ENCODE measurements around the gene AASS. TPM values are rescaled to one million over a fixed set of nuclear protein-coding genes. Genes with fewer than 3 reads are reported as not detected.

The AASS gene
- total and polyA plus RNA-seq, 2 experiments from 2014 or later: 368 to 789 TPM

DNA sequence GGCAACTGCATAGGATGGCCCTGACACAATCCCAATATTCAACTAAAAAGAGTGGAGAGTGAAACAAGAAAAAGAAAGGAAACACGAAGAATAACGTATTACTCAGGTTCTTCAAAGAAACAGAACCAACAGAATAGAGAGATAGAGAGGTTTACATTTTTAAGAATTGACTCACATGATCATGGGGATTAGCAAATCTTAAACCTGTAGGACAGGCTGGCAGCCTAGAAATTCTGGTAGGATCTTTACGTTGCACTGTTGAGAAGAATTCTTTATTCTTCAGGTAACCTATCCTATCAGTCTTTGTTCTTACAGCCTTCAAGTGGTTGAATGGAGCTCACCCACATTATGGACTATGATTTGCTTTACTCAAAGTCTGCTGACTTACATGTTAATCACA lies 103.9 kb downstream of the AASS start (continued):
- TF ChIP-seq, protein P1, sequence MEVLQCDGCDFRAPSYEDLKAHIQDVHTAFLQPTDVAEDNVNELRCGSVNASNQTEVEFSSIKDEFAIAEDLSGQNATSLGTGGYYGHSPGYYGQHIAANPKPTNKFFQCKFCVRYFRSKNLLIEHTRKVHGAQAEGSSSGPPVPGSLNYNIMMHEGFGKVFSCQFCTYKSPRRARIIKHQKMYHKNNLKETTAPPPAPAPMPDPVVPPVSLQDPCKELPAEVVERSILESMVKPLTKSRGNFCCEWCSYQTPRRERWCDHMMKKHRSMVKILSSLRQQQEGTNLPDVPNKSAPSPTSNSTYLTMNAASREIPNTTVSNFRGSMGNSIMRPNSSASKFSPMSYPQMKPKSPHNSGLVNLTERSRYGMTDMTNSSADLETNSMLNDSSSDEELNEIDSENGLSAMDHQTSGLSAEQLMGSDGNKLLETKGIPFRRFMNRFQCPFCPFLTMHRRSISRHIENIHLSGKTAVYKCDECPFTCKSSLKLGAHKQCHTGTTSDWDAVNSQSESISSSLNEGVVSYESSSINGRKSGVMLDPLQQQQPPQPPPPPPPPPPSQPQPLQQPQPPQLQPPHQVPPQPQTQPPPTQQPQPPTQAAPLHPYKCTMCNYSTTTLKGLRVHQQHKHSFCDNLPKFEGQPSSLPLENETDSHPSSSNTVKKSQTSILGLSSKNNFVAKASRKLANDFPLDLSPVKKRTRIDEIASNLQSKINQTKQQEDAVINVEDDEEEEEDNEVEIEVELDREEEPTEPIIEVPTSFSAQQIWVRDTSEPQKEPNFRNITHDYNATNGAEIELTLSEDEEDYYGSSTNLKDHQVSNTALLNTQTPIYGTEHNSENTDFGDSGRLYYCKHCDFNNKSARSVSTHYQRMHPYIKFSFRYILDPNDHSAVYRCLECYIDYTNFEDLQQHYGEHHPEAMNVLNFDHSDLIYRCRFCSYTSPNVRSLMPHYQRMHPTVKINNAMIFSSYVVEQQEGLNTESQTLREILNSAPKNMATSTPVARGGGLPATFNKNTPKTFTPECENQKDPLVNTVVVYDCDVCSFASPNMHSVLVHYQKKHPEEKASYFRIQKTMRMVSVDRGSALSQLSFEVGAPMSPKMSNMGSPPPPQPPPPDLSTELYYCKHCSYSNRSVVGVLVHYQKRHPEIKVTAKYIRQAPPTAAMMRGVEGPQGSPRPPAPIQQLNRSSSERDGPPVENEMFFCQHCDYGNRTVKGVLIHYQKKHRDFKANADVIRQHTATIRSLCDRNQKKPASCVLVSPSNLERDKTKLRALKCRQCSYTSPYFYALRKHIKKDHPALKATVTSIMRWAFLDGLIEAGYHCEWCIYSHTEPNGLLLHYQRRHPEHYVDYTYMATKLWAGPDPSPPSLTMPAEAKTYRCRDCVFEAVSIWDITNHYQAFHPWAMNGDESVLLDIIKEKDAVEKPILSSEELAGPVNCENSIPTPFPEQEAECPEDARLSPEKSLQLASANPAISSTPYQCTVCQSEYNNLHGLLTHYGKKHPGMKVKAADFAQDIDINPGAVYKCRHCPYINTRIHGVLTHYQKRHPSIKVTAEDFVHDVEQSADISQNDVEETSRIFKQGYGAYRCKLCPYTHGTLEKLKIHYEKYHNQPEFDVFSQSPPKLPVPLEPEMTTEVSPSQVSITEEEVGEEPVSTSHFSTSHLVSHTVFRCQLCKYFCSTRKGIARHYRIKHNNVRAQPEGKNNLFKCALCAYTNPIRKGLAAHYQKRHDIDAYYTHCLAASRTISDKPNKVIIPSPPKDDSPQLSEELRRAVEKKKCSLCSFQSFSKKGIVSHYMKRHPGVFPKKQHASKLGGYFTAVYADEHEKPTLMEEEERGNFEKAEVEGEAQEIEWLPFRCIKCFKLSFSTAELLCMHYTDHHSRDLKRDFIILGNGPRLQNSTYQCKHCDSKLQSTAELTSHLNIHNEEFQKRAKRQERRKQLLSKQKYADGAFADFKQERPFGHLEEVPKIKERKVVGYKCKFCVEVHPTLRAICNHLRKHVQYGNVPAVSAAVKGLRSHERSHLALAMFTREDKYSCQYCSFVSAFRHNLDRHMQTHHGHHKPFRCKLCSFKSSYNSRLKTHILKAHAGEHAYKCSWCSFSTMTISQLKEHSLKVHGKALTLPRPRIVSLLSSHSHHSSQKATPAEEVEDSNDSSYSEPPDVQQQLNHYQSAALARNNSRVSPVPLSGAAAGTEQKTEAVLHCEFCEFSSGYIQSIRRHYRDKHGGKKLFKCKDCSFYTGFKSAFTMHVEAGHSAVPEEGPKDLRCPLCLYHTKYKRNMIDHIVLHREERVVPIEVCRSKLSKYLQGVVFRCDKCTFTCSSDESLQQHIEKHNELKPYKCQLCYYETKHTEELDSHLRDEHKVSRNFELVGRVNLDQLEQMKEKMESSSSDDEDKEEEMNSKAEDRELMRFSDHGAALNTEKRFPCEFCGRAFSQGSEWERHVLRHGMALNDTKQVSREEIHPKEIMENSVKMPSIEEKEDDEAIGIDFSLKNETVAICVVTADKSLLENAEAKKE (CRISPR knock-in tag; IDR thresholded peaks at IDR 0.05): no peak
- TF ChIP-seq NANOG (IDR thresholded peaks at IDR 0.05; ENCODE audit: borderline replicate concordance): no peak
- no peak for TF ChIP-seq JUNB (IDR thresholded peaks at IDR 0.05; ENCODE audit: unreplicated experiment)
- no peak for TF ChIP-seq EZH2 (IDR thresholded peaks at IDR 0.05; ENCODE audit: low read depth, unreplicated experiment)
- TF ChIP-seq, protein P2, sequence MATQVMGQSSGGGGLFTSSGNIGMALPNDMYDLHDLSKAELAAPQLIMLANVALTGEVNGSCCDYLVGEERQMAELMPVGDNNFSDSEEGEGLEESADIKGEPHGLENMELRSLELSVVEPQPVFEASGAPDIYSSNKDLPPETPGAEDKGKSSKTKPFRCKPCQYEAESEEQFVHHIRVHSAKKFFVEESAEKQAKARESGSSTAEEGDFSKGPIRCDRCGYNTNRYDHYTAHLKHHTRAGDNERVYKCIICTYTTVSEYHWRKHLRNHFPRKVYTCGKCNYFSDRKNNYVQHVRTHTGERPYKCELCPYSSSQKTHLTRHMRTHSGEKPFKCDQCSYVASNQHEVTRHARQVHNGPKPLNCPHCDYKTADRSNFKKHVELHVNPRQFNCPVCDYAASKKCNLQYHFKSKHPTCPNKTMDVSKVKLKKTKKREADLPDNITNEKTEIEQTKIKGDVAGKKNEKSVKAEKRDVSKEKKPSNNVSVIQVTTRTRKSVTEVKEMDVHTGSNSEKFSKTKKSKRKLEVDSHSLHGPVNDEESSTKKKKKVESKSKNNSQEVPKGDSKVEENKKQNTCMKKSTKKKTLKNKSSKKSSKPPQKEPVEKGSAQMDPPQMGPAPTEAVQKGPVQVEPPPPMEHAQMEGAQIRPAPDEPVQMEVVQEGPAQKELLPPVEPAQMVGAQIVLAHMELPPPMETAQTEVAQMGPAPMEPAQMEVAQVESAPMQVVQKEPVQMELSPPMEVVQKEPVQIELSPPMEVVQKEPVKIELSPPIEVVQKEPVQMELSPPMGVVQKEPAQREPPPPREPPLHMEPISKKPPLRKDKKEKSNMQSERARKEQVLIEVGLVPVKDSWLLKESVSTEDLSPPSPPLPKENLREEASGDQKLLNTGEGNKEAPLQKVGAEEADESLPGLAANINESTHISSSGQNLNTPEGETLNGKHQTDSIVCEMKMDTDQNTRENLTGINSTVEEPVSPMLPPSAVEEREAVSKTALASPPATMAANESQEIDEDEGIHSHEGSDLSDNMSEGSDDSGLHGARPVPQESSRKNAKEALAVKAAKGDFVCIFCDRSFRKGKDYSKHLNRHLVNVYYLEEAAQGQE (IDR thresholded peaks at IDR 0.05; ENCODE audit: unreplicated experiment): no peak
- TF ChIP-seq ZNF331 (CRISPR knock-in tag; IDR thresholded peaks at IDR 0.05; ENCODE audit: low read depth): no peak
- TF ChIP-seq, protein P3, sequence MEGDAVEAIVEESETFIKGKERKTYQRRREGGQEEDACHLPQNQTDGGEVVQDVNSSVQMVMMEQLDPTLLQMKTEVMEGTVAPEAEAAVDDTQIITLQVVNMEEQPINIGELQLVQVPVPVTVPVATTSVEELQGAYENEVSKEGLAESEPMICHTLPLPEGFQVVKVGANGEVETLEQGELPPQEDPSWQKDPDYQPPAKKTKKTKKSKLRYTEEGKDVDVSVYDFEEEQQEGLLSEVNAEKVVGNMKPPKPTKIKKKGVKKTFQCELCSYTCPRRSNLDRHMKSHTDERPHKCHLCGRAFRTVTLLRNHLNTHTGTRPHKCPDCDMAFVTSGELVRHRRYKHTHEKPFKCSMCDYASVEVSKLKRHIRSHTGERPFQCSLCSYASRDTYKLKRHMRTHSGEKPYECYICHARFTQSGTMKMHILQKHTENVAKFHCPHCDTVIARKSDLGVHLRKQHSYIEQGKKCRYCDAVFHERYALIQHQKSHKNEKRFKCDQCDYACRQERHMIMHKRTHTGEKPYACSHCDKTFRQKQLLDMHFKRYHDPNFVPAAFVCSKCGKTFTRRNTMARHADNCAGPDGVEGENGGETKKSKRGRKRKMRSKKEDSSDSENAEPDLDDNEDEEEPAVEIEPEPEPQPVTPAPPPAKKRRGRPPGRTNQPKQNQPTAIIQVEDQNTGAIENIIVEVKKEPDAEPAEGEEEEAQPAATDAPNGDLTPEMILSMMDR (conservative IDR thresholded peaks at IDR 0.05; ENCODE audit: low read depth in 2 of 2): no peak
- no peak for TF ChIP-seq POLR2AphosphoS5 (IDR thresholded peaks at IDR 0.05; ENCODE audit: low read depth)
- TF ChIP-seq CREB1 (CRISPR knock-in tag; IDR thresholded peaks at IDR 0.05; ENCODE audit: low read depth): no peak

All from GM23338 (cell line).